Neural progenitor cell (in vitro differentiated cells): Measurements from ENCODE around the gene IMP4.

Experiments
- CTCF ChIP-seq: fragments of 200-600 bp; sonication (generic); IDR thresholded peaks from 2 replicates; pipeline ENCODE4 v1.5.1; 2017; ENCODE audit warnings: antibody characterized with exemption, mild to moderate bottlenecking
- EZH2 ChIP-seq: fragments of 200-600 bp; sonication (generic); IDR thresholded peaks from 2 replicates; pipeline ENCODE4 v1.6.1; 2017; ENCODE audit warnings: antibody characterized with exemption, mild to moderate bottlenecking, moderate library complexity
- EZH2phosphoT487 ChIP-seq: fragments of 200-600 bp; sonication (generic); IDR thresholded peaks from 2 replicates; pipeline ENCODE4 v1.6.1; 2017; ENCODE audit warnings: antibody characterized with exemption

- TF ChIP-seq CTCF (no peak), EZH2phosphoT487 (no peak), EZH2 (no peak)
Measured at GRCh38 chr2:130318906-130319305, 23.8 kb upstream of the IMP4 start.
